ENCODE data around the gene EOLA1.
A peak's percentile ranks its signal among the peaks of the same experiment; 100 is the strongest.
"Not testable (repeated sequence)": the region's sequence is repeated elsewhere in the genome, so short reads cannot be mapped to it uniquely, and the experiment has no call there.

The EOLA1 gene

DNA sequence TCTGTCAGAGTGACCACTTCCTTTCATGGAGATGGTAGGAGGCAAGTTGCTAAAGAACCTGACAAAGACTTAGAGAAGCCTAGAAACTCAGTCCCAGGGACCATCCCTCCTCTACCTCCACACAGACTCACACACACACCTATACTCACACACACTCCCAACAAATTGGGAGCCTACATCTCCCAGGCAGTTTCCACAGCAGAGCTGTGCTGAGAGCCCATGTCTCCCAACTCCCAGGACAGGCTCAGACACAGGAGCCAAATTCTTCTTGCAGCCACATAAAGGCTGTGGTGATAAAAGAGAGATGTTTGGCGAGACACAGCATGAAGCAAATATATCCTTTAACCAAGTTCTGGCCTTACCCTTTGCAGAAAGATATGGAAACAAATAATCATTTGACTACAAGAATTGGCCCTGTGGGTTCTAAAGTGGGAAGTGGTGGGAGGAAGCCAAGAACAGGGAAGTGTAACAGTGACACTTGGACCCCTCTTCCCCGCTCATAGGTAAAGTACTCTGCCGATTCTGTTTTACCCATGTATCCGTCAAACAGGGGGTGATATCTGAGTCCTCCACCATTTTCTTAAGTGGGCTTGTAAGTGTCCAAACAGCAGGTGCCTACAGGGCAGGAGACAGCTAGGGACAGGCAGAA is 24.7 kb upstream of the EOLA1 start:
- DNase-seq: no peak

DNA sequence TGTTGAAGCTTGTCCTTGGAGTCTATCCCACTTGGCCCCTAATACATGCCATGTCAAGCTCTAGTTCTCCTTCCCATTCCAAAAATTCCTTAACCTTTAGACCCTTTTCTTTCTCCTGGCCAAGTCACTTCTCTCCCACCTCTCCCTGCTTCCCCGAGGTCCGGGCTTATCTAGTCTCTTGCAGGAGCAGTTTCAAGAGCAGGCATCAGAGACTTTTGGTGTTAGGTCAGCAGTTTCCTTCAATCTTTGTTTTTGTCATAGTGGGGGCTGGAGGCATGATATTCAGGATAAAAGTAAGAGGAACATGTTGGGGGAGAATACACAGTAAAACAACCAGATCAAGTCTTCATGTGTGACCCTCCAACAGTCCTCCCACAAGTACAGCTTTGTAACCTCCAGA is 24.2 kb upstream of the EOLA1 start:
- DNase-seq: no peak

DNA sequence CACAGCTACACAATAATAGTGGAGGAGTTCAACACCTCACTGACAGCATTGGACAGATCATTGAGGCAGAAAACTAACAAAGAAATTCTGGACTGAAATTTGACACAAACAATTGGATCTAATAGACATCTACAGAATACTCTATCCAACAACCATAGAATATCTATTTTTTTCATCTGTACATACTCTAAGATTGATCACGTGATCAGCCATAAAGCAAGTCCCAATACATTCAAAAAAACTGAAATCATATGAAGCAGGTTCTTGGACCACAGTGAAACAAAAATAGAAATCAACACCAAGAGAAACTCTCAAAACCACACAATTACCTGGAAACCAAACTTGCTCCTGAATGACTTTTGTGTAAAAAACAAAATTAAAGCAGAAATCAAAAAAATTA is 23.5 kb upstream of the EOLA1 start:
- DNase-seq: no peak

DNA sequence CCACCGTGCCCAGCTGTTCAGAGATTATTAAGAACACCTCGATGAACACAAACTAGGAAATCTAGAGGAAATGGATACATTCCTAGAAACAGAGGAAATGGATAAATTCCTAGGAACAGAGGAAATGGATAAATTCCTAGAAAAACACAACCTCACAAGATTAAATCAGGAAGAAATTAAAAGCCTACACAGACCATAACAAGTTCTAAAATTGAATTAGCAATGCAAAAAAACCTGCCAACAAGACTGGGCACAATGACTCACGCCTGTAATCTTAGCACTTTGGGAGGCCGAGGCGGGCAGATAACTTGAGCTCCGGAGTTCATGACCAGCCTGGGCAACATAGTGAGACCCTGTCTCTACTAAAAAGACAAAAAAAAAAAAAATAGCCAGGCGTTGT is 22.6 kb upstream of the EOLA1 start:
- DNase-seq: no peak

DNA sequence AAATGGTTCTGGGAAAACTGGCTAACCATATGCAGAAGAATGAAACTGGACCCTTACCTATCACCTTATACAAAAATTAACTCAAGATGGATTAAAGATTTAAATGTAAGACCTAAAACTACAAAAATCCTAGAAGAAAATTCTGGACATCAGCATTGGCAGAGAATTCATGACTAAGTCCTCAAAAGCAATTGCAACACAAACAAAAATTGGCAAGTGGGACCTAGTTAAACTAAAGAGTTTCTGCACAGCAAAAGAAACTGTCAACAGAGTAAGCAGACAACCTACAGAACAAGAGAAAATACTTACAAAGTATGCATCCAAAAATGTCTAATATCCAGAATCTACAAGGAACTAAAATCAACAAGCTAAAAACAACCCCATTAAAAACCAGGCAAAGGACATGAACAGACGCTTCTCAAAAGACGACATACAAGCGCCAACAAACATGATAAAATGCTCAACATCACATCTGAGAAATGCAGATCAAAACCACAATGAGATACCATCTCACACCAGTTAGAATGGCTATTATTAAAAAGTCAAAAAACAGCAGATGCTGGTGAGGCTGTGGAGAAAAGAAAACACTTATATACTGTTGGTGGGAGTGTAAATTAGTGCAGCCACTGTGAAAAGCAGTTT is 20.1 kb upstream of the EOLA1 start:
- not testable (repeated sequence) for DNase-seq

DNA sequence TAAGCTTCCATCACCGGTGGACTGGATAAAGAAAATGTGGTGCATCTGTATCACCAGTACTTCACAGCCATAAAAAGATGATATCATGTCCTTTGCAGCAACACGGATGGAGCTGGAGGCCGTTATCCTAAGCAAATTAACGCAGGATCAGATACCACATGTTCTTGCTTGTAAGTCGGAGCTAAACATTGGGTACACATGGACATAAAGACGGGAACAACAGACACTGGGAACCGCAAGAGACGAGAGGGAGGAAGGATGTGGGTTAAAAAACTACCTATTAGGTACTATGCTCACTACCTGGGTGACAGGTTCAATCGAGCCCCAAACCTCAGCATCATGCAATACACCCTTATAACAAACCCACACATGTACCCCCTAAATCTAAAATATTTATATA is 19.4 kb upstream of the EOLA1 start:
- DNase-seq: no peak

DNA sequence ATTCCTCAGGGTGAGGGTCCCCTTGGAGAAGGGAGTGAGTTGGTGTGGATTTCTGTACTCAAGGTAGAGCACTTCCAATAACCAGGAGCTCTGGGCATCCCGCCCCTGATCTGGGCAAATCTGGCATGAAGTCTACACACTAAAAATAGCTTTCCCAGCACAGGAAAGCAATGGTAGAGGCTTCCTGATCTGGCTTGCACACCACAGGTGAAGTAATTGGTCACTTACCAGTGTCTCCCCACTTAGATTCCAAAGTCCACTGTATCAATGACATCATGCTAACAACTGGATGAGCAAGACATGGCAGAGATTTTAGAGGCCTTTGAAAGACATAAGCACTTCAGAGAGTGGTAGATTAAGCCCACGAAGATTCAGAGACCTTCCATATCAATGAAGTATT is 17.9 kb upstream of the EOLA1 start:
- no peak for DNase-seq

DNA sequence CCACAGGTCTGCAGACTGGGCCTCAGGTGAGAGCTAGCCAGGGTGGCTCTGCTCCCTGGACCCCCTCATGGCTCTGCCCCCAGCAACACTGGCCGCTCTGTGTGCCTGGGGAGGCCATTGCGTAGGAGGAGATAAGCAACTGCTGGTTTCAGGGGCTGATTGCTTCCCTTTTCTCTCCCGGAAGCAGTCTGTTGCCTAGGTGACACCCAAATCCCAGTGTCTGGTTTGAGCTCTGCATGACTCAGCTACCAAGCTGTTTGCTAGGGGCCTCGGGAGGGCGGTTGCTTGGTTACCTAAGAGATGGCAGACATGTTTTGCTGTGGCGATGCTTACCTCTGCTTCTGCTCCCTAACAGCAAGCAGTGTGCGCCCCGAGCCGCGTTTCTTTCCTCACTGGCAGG is 15.4 kb upstream of the EOLA1 start:
- peak; percentile 59 for DNase-seq

DNA sequence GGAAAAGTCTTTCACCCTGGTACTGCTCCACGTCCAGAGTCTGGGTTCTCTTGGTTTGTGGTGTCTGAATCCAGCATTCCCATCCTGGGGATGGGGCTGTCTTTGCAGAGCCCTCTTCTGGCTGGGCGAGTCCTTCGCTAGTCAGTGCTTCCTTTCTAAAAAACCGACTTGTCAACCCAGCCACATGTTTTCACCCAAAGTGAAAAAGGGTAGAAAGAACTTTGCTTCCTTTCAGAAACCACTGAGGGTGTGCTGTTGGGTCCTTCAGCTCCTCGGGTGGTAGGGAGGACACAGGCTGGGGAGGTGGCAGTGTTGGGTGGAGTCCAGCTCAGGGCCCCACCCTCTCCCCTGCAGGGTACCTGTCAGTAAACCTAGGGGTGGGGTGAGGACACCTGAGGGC is 14.9 kb upstream of the EOLA1 start:
- DNase-seq: not testable (repeated sequence)

DNA sequence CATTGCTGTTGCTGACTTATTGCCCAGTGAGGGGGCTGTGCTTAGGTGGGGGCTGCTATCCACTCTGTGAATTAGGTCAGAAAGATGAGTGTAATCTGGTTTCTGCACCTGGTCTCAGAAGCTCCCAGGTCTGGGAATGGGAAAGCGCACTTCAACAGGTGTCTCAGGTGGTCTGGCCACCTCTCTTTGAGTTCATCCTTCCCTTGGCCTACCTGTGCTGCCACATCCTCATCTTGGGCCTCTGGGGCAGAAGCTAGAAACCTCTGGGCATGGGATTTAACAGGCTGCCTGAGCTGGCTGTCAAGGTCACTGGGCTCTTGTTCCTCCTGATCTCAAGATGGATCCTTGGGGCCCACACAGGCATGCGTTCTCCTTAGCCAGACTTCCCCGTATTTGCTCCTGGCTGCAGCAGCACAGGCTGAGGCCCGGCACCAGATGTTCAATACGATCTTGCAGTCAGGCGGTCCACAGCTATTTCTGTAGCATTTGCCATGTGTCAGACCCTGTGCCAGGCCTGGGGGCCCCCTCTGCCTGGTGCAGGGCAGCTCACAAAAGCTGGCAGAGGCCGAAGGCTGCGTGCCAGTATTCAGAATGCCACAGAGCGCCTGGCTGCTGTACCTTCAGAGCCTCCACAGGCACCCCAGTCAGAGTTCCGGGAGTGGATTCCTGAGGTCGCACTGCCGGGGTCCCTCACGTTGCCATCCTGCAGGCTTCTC is 14.3 kb upstream of the EOLA1 start:
- not testable (repeated sequence) for DNase-seq

DNA sequence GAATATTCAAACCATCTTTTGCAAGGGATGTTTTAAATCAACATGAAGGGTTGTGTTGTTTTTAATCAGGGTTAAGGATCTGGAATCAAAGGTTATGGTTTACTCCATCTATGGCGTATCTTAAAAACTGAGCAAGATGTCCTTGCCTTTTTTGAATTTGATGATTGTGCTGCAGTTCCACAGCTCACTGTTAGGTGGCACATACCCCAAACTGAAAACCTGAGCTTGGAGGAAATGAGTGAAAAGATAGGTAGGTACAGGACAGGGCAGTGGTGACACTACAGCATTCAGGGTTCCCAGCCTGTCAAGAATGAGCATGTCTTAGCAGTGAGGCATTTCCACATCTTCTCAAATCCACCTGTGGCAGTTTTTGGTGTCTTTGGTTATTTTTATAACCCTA is 13.1 kb upstream of the EOLA1 start:
- no peak for DNase-seq

DNA sequence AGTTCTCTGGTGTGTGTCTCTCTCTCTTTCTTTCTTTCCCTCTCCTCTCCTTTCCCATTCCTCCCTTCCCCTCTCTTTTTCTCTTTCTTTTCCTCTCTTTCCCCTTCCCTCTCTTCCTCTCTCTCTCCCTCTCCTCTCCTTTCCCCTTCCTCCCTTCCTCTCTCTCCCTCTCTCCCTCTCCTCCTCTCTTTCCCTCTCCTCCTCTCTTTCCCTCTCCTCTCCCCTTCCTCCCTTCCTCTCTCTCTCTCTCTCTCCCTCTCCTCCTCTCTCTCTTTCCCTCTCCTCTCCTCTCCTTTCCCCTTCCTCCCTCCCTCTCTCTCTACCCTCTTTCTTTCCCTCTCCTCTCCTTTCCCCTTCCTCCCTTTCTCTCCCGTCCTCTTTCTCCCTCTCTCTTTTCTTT is 12.4 kb upstream of the EOLA1 start:
- DNase-seq: no peak

DNA sequence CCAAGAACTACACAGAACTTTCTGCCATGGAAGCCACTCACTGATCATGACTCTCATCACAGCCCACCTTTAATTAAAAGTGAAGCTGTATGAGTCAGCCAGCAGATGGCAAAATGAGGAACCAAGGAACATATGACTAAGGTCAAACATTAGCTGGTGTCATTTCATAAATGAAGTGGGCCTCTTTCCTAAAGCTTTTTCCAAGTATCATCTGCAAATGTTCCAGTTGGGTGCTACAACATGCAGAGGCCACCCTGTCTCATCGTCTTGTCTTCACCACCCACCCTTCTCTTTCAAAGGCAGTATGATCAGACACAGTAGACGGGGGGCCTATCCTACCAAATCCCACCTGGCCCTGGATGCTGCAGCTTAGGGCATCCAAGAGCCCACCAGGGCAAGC is 9.2 kb upstream of the EOLA1 start:
- DNase-seq: no peak

DNA sequence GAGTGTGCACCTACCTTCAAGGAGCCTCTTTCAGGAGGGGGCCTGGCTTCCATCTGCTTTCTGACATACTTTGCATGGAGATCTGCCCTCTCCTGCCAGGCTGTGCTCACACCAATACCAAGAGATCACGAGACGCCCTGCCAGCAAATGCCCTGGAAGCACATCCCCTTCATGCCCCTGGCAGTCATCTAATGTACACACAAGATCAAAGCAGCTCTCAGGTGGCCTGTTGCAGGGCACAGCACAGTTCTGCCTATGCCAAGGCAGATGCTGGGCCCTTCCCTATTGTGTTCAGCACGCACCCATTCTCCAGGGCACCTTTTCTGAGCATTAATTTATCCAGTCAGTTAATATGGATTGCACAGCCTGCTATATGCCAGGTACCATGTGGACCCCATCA is 7.9 kb upstream of the EOLA1 start:
- not testable (repeated sequence) for DNase-seq

DNA sequence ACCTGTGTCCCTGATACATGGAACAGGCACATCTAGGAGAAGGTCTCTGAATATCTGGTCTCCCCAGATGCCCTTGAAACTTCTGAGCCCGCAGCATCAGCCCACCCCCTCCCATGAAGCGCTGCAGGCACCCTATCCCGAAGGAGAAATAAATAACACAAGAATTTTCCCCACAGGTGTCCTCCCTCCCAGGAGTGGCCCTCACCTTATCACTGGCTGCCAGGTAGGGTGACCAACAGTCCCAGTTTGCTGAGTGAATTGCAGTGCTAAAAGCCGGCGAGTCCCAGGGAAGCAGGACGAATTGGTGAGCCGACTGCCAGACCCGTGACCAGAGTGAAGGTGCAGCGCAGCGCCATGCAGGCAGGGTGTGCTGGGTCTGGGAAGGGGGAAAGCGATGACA is 6.8 kb upstream of the EOLA1 start:
- not testable (repeated sequence) for DNase-seq

DNA sequence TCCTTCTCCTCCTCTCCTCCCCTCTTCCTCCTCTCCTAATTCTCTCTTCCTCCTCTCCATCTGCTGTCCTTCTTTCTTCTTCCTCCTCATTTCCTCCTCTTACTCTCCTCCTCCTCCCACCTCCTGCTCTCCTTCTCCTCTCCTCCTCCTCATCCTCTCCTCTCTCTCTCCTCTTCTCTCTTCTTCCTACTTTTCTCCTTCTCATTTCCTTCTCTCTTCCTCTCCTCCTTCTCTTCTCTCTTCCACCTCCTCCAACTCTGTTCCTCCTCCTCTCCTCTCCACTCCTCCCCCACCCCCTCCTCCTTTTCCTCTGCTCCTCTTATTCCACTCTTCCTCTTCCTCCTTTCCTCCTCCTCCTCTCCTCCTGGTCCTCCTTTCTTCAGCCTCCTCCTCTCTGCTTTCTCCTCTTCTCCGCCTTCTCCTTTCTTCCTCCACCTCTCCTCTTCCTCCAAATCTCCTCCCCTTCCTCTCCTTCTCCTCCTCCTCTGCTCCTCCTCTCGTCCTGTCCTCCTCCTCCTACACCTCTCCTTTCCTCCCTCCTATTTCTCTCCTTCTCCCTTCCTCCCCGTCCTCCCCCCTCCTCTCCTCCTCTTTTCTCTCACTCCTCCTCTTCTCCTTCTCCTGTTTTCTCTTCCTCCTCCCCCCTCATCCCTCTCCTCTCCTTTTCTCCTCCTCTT is 5.7 kb upstream of the EOLA1 start:
- DNase-seq: not testable (repeated sequence)

DNA sequence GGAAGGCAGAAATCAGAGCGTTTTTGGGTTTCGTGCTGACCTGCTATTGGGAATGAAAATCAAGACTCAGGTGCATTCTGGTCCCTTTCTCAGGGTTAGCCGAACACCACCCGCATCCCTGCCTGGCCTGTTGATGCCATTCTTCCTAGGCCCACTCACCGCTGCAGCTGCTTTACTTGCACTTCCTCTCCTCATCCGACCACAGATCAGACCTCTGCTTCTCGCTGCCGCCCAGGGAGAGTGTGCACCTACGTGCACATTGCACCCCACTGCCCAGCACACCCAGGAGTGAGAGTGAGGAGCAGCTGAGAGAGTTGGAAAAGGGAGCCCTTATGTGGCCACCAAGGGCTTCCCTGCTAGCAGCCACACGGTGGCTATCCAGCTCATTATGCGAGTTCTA is 3.3 kb upstream of the EOLA1 start:
- DNase-seq: not testable (repeated sequence)

DNA sequence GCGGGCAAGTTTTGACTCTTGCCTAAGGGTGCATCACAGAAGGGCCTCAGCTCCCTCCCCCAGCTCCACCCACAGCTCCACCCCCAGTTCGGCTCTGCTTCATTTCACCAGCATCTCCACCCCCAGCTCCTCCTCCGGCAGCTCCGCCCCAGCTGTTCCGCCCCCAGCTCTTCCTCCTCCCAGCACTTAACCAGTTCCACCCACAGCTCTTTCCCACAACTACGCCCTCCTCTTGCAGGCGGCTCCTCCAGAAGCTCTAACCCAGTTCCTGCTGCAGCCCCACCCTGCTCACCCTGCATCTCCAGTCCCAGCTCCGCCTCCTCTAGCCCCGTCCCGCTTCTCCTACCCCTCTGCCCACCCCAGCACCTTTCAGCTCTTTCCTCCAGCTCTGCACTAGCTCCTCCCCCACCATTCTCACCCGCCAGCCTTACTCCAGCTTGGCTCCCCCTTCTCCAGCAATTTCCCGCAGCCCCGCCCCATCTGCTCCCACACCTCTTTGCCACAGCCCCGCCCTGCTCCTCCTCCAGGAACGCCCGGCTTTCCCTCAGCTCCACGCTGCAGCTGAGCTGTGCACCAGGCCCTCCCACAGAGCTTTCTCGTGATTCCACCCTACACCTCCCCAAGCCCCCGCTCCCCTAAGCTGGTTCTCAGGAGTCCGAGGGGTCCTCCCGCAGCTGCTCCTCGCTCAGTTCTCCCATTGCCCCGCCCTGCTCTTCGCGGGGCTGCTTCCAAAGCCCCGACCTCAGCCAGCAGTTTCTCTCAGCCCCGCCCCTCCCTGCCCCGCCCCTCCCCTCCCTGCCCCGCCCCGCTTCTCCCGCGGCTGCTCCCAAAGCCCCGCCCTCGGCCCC is 1.3 kb upstream of the EOLA1 start:
- peak; percentile 86 for DNase-seq

DNA sequence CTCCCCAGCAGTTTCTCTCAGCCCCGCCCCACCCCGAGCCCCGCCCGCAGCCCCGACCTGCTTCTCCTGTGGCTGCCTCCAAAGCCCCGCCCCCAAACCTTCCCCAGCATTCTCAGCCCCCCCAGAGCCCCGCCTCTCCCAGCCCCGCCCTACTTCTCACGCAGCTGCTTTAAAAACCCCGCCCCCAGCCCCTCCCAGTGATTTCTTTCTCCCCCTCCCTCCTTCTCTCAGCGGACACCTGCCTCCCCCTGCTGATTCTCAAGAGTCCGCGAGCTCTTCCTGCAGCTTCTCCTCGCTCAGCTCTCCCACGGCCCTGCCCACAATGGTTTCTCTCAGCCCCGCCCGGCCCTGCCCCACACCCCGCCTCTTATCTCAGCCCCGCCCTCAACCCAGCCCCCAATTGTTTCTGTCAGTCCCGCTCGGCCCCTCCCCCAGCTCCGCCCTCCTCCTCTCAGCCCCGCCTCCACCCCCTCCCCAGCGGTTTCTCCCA is 636 bp upstream of the EOLA1 start:
- DNase-seq: peak; percentile 91

DNA sequence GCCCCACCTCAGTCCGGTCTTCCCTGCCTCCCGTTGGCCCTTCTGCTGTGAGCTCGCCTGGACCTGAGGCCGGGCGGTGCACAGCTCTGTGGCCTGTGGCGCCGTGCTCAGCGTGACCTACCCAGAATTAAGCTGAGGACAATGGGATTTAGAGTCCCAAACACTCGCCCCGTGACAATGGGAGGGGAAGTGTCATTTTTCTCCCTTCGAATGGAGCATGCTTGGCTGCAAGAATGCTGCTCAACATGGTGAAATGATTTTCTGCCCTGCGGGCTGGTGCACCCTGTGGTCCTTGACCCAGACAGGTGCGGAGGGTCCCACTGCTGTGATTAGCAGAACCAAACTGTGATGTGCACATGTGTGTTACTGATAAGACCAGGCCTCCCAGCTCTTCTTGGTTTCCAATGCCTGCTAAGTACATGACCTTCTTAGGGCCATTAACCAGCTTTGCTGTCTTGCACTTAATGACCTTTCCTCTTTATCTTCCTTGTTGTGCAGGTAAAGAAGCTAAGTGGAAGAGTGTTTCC is 772 bp downstream of the EOLA1 start:
- no peak for DNase-seq

DNA sequence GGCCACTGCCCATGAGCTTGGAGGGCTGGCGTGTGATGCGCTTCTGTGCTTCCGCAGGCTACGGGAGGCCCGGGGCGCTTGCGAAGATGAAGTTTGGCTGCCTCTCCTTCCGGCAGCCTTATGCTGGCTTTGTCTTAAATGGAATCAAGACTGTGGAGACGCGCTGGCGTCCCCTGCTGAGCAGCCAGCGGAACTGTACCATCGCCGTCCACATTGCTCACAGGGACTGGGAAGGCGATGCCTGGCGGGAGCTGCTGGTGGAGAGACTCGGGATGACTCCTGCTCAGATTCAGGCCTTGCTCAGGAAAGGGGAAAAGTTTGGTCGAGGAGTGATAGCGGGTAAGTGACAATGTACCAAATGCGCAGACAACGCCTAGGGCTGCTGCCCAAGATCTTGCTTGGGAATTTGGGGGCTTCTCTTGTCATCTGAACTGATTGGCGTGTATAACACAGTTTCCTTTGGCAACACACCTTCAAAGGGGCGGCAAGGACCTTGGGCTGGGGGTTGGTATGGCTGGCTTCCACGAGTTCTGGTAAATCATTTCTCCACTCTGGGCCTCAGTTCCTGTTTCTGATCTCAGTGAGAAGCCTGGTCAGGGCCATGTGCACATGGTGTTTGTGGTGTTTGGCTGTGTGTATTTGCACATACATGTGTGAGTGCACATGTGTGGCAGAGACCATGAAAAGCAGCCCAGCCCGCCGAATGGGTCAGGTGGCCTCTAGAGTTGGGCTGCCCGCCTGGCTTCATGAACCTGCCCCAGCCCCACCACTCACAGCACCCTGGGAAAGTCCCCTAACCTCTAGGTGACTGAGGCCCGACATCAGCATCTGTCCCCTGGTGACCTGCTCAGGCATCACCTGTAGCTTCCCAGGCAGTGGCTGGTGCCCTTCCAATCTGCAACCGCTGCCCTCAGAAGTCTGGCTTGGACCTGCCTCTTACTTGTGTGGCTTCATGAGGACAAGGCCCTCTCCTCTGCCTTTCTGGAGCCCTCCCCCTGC is 5.0 kb downstream of the EOLA1 start:
- DNase-seq: not testable (repeated sequence)

All from stimulated activated CD8-positive, alpha-beta memory T cell treated with anti-CD3 and anti-CD28 coated beads, Interleukin-4, amount 100 ng/mL, for 48 hours (primary cell).